ENCODE measurements around the gene GLIPR1.

Gene GLIPR1

GRCh38 chr12:75529316-75529715 lies 48.8 kb downstream of the GLIPR1 start:
- no peak for DNase-seq (ENCODE audit: low read depth)
- no peak overlapping the region for H3K4me3 ChIP-seq (ENCODE audit: low read depth, low read length)
- TF ChIP-seq, protein P1, sequence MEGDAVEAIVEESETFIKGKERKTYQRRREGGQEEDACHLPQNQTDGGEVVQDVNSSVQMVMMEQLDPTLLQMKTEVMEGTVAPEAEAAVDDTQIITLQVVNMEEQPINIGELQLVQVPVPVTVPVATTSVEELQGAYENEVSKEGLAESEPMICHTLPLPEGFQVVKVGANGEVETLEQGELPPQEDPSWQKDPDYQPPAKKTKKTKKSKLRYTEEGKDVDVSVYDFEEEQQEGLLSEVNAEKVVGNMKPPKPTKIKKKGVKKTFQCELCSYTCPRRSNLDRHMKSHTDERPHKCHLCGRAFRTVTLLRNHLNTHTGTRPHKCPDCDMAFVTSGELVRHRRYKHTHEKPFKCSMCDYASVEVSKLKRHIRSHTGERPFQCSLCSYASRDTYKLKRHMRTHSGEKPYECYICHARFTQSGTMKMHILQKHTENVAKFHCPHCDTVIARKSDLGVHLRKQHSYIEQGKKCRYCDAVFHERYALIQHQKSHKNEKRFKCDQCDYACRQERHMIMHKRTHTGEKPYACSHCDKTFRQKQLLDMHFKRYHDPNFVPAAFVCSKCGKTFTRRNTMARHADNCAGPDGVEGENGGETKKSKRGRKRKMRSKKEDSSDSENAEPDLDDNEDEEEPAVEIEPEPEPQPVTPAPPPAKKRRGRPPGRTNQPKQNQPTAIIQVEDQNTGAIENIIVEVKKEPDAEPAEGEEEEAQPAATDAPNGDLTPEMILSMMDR (IDR thresholded peaks at IDR 0.05; ENCODE audit: insufficient read depth, low read depth, low read length, missing control alignments), result no peak

DNA sequence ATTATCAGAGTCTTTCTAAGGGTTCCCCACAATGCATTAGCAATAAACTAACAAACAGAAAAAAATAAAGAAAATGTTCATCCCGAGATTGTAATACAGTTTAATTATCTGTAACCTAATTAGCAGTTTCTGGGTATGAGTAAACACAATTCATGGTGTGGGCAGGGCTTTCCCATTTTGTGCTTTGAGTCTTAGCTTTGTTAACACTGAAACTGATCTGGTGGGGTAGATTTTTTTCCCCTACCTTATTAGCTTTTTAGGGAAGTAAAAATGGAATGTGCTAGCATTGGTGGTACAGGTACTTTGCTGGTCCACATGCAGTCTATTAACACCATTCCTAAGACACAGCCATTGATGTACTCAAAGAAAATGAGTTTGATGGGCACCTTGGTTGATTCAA lies 49.3 kb downstream of the GLIPR1 start:
- DNase-seq (ENCODE audit: low read depth), result no peak
- TF ChIP-seq, protein P1 (IDR thresholded peaks at IDR 0.05; ENCODE audit: insufficient read depth, low read depth, low read length, missing control alignments), result no peak
- H3K4me3 ChIP-seq (ENCODE audit: low read depth, low read length), result no peak overlapping the region

- no peak for DNase-seq (ENCODE audit: low read depth)
- no peak overlapping the region for H3K4me3 ChIP-seq (ENCODE audit: low read depth, low read length)
- TF ChIP-seq, protein P1 (IDR thresholded peaks at IDR 0.05; ENCODE audit: insufficient read depth, low read depth, low read length, missing control alignments), result no peak
These were observed 52.7 kb downstream of the GLIPR1 start for GRCh38 chr12:75533239-75533638.

DNA sequence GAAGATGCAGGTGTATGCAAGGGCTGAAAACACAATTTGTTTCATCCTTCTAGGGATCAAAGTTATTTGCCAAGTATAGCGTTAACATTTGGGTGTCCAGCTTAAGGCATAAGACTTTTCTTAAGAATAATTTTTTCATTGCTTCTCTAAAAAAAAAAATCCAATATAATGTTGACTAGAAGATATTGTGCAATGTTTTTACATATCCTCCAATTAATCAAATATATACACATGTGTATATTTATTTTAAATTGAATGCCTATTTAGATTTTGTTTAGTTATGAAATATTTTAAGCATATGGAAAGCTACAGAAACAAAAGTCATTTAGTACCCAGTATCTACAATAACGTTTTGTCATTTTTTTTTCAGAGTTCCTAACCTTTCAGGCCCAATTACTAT lies 59.3 kb downstream of the GLIPR1 start:
- TF ChIP-seq, protein P1 (IDR thresholded peaks at IDR 0.05; ENCODE audit: insufficient read depth, low read depth, low read length, missing control alignments), result no peak
- no peak overlapping the region for H3K4me3 ChIP-seq (ENCODE audit: low read depth, low read length)
- no peak for DNase-seq (ENCODE audit: low read depth)

DNA sequence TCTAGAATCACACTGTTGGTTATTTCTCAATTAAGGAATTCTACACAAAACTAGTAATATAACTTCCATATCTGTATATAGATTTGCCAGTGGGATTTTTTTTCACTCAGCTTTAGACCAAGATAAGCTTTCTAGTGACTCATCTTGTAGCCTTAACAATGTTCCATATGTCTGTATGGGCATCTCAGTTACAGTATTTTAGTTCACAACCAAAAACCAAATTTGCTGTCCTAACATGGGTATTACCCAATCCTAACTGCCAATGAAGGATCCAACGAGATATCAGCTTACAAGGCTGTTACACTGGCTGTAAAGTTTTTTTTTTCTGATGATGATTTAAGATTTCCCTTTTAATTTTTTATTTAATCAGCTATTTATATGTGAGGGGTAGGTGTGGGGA lies 62.4 kb downstream of the GLIPR1 start:
- TF ChIP-seq, protein P1 (IDR thresholded peaks at IDR 0.05; ENCODE audit: insufficient read depth, low read depth, low read length, missing control alignments), result no peak
- no peak for DNase-seq (ENCODE audit: low read depth)
- no peak overlapping the region for H3K4me3 ChIP-seq (ENCODE audit: low read depth, low read length)

DNA sequence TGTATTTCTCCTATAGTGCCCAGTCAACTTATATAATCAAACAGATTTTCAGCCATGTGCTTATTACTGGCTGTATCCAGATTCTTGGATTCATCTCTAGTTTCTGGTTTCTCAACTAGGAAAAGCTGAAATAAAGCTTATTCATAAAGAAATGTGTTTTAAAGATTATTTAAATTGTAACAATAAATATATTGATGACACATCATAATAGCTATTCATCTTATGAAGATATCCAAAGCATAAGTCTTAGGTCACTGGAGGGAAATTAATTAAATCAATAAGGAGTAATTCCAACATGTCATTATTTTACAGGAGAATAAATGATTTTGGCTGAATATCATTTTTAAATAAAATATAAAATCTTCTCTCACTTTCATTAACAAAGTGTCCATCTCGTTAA lies 63.0 kb downstream of the GLIPR1 start:
- TF ChIP-seq, protein P1 (IDR thresholded peaks at IDR 0.05; ENCODE audit: insufficient read depth, low read depth, low read length, missing control alignments), result no peak
- H3K4me3 ChIP-seq (ENCODE audit: low read depth, low read length), result no peak overlapping the region
- DNase-seq (ENCODE audit: low read depth), result no peak

GRCh38 chr12:75545636-75546035 lies 65.1 kb downstream of the GLIPR1 start:
- DNase-seq (ENCODE audit: low read depth), result no peak
- TF ChIP-seq, protein P1 (IDR thresholded peaks at IDR 0.05; ENCODE audit: insufficient read depth, low read depth, low read length, missing control alignments), result no peak
- H3K4me3 ChIP-seq (ENCODE audit: low read depth, low read length), result no peak overlapping the region
